GM12892 (cell line): ENCODE results near the gene MAP2K2.

Source experiments
- POLR2A ChIP-seq: IDR thresholded peaks from 2 replicates; pipeline ENCODE4 v1.6.1; 2011; ENCODE audit warnings: low read depth, low read length, control low read depth
- POLR2AphosphoS5 ChIP-seq: IDR thresholded peaks from 2 replicates; pipeline ENCODE4 v1.6.1; 2011; ENCODE audit warnings: low read depth, low read length, control low read depth
- TAF1 ChIP-seq: IDR thresholded peaks from 2 replicates; pipeline ENCODE4 v1.6.1; 2011; ENCODE audit warnings: low read depth, mild to moderate bottlenecking, control low read depth, low read length, borderline replicate concordance

- TF ChIP-seq TAF1 (no peak), POLR2A (no peak), POLR2AphosphoS5 (no peak)
These were observed 29.6 kb downstream of the MAP2K2 start for GRCh38 chr19:4094291-4094690.
